Measurements from ENCODE around the gene UTRN.

Gene UTRN

DNA sequence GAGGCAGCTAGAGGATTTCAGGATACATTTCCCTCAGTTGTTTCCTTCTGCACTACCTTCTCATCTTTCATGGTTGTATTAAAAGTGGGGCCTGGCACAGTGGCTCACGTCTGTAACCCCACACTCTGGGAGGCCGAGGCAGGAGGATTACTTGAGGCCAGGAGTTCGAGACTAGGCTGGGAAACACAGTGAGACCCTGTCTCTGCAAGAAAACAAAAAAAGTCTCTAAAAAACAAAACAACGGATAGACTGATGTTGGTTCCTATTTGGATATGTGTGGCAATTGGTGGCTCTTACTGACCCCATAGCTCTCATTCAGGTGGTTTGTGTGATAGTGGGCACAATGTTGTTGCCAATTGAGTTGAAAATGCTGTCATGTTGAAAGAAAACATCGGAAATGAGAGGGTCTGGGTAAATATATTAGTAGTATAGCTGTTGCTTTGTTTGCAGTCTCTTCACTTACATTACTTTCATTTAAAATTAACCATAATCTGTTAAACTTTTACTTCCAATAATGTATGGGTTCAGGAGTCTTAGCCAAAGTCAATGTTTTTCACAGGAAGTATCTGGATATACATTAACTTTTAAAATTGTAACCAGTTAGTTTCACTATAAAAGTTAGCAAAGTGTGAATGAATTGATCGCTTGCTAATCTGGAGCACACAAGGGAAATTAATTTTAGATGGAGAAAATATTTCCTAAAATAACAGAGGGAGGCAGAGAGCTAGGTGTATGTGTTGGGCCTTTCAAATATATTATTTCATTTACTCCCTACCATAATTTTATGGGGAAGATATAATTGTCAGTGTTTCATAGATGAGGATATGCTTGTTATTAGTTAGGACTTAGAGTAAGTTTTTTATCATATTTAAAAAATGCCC lies 31.1 kb downstream of the UTRN start:
- 100% methylated on average over 2 of the region's 6 CpGs for WGBS (ENCODE audit: insufficient coverage)
- no peaks in the 10 kb centered on the region for H3K36me3 ChIP-seq (ENCODE audit: control insufficient read depth in 4 of 4, insufficient read depth in 4 of 4, low read length in 3 of 4)
- H3K9me3 ChIP-seq (ENCODE audit: control extremely low read depth in 1 of 5, control insufficient read depth in 4 of 5, insufficient read depth in 2 of 5, low read depth in 1 of 5, low read length in 4 of 5): no peaks in the 10 kb centered on the region
- H3K27ac ChIP-seq (ENCODE audit: insufficient read depth in 1 of 2, low read depth in 1 of 2, low read length in 2 of 2, poor library complexity in 1 of 2, severe bottlenecking in 2 of 2): no peak overlapping the region
- DNase-seq: no peak
- ChIA-PET POLR2A (no interaction called here), CTCF (interaction anchor here (0.8 to 1.5 kb wide), 2 partner anchors 10 to 25 kb away, joined by 3 to 5 read pairs; no protein-coding TSS in a partner anchor)
- H3K4me3 ChIP-seq (ENCODE audit: control insufficient read depth in 1 of 7, extremely low read depth in 1 of 7, insufficient read depth in 4 of 7, low read depth in 2 of 7, low read length in 6 of 7): peak overlapping the region in 1 of 7 experiments; percentile 17
- peaks cover 5 to 49% (median 20%) of the 10 kb centered on the region in 4 experiments for H3K4me1 ChIP-seq (ENCODE audit: control extremely low read depth in 1 of 4, control insufficient read depth in 4 of 4, insufficient read depth in 4 of 4, low read length in 3 of 4)
- H3K27me3 ChIP-seq (replicated peaks in 2 of 5; ENCODE audit: control insufficient read depth in 4 of 5, insufficient read depth in 5 of 5, low read length in 4 of 5): no peaks in the 10 kb centered on the region

GRCh38 chr6:144316862-144317195 lies 31.7 kb downstream of the UTRN start:
- H3K36me3 ChIP-seq (ENCODE audit: control insufficient read depth in 4 of 4, insufficient read depth in 4 of 4, low read length in 3 of 4): no peaks in the 10 kb centered on the region
- ChIA-PET CTCF (interaction anchor here (0.8 kb wide), 1 partner anchor 10 kb away, joined by 3 read pairs; no protein-coding TSS in a partner anchor), POLR2A (no interaction called here)
- no peak overlapping the region for H3K4me3 ChIP-seq (ENCODE audit: control insufficient read depth in 1 of 7, extremely low read depth in 1 of 7, insufficient read depth in 4 of 7, low read depth in 2 of 7, low read length in 6 of 7)
- peak overlapping the region in 1 of 2 experiments; percentile 40 for H3K27ac ChIP-seq (ENCODE audit: insufficient read depth in 1 of 2, low read depth in 1 of 2, low read length in 2 of 2, poor library complexity in 1 of 2, severe bottlenecking in 2 of 2)
- H3K4me1 ChIP-seq (ENCODE audit: control extremely low read depth in 1 of 4, control insufficient read depth in 4 of 4, insufficient read depth in 4 of 4, low read length in 3 of 4): peaks cover 5 to 49% (median 19%) of the 10 kb centered on the region in 4 experiments
- no peaks in the 10 kb centered on the region for H3K9me3 ChIP-seq (ENCODE audit: control extremely low read depth in 1 of 5, control insufficient read depth in 4 of 5, insufficient read depth in 2 of 5, low read depth in 1 of 5, low read length in 4 of 5)
- no peaks in the 10 kb centered on the region for H3K27me3 ChIP-seq (replicated peaks in 2 of 5; ENCODE audit: control insufficient read depth in 4 of 5, insufficient read depth in 5 of 5, low read length in 4 of 5)
- DNase-seq: no peak

DNA sequence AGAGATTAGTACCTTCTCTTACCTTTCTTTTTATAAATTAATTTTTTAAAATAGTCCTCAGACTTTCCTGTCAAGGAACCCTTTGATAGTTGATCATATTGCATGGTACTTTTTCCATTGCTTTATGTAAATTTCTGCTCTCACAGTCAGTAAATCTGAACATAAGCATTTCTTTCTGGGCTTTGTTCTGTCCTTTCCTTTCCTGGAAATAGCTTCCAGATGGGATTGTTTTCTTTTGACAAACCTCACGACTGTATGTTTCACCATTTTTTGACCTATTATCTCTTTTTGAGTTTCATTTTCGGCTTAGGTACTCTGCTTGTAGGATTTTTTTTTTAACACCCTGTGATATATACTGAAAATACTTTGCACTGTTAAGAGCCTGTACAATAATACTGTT lies 32.6 kb downstream of the UTRN start:
- Histone ChIP-seq H3K4me1 (ENCODE audit: control extremely low read depth in 1 of 4, control insufficient read depth in 4 of 4, insufficient read depth in 4 of 4, low read length in 3 of 4) (peaks cover 5 to 49% (median 19%) of the 10 kb centered on the region in 4 experiments), H3K27ac (ENCODE audit: insufficient read depth in 1 of 2, low read depth in 1 of 2, low read length in 2 of 2, poor library complexity in 1 of 2, severe bottlenecking in 2 of 2) (no peak overlapping the region), H3K27me3 (replicated peaks in 2 of 5; ENCODE audit: control insufficient read depth in 4 of 5, insufficient read depth in 5 of 5, low read length in 4 of 5) (no peaks in the 10 kb centered on the region), H3K4me3 (ENCODE audit: control insufficient read depth in 1 of 7, extremely low read depth in 1 of 7, insufficient read depth in 4 of 7, low read depth in 2 of 7, low read length in 6 of 7) (no peak overlapping the region), H3K36me3 (ENCODE audit: control insufficient read depth in 4 of 4, insufficient read depth in 4 of 4, low read length in 3 of 4) (no peaks in the 10 kb centered on the region), H3K9me3 (ENCODE audit: control extremely low read depth in 1 of 5, control insufficient read depth in 4 of 5, insufficient read depth in 2 of 5, low read depth in 1 of 5, low read length in 4 of 5) (no peaks in the 10 kb centered on the region)
- ChIA-PET POLR2A (no interaction called here), CTCF (no interaction called here)
- WGBS (ENCODE audit: insufficient coverage): no CpG with 5 or more reads among the region's 2 CpGs
- DNase-seq: no peak

- peak in 2 of 3 donors; percentile 35 to 54 for DNase-seq
- Histone ChIP-seq H3K36me3 (ENCODE audit: control insufficient read depth in 4 of 4, insufficient read depth in 4 of 4, low read length in 3 of 4) (no peaks in the 10 kb centered on the region), H3K9me3 (ENCODE audit: control extremely low read depth in 1 of 5, control insufficient read depth in 4 of 5, insufficient read depth in 2 of 5, low read depth in 1 of 5, low read length in 4 of 5) (no peaks in the 10 kb centered on the region), H3K27ac (ENCODE audit: insufficient read depth in 1 of 2, low read depth in 1 of 2, low read length in 2 of 2, poor library complexity in 1 of 2, severe bottlenecking in 2 of 2) (no peak overlapping the region), H3K4me3 (ENCODE audit: control insufficient read depth in 1 of 7, extremely low read depth in 1 of 7, insufficient read depth in 4 of 7, low read depth in 2 of 7, low read length in 6 of 7) (no peak overlapping the region), H3K4me1 (ENCODE audit: control extremely low read depth in 1 of 4, control insufficient read depth in 4 of 4, insufficient read depth in 4 of 4, low read length in 3 of 4) (peaks cover 5 to 41% (median 15%) of the 10 kb centered on the region in 4 experiments), H3K27me3 (replicated peaks in 2 of 5; ENCODE audit: control insufficient read depth in 4 of 5, insufficient read depth in 5 of 5, low read length in 4 of 5) (no peaks in the 10 kb centered on the region)
- CTCF ChIA-PET: interaction anchor here (1.1 kb wide), 1 partner anchor 29 kb away, joined by 3 read pairs; no protein-coding TSS in a partner anchor
- WGBS (ENCODE audit: insufficient coverage): 50% methylated on average over 2 of the region's 4 CpGs
- POLR2A ChIA-PET: no interaction called here
These were observed 34.1 kb downstream of the UTRN start for GRCh38 chr6:144319211-144319610.

- DNase-seq: no peak
- Histone ChIP-seq H3K36me3 (ENCODE audit: control insufficient read depth in 4 of 4, insufficient read depth in 4 of 4, low read length in 3 of 4) (peaks cover 0 to 5% (median 0%) of the 10 kb centered on the region in 4 experiments), H3K27me3 (replicated peaks in 2 of 5; ENCODE audit: control insufficient read depth in 4 of 5, insufficient read depth in 5 of 5, low read length in 4 of 5) (no peaks in the 10 kb centered on the region), H3K27ac (ENCODE audit: insufficient read depth in 1 of 2, low read depth in 1 of 2, low read length in 2 of 2, poor library complexity in 1 of 2, severe bottlenecking in 2 of 2) (no peak overlapping the region), H3K4me3 (ENCODE audit: control insufficient read depth in 1 of 7, extremely low read depth in 1 of 7, insufficient read depth in 4 of 7, low read depth in 2 of 7, low read length in 6 of 7) (no peak overlapping the region), H3K4me1 (ENCODE audit: control extremely low read depth in 1 of 4, control insufficient read depth in 4 of 4, insufficient read depth in 4 of 4, low read length in 3 of 4) (peaks cover 4 to 26% (median 6%) of the 10 kb centered on the region in 4 experiments), H3K9me3 (ENCODE audit: control extremely low read depth in 1 of 5, control insufficient read depth in 4 of 5, insufficient read depth in 2 of 5, low read depth in 1 of 5, low read length in 4 of 5) (peaks cover 0 to 4% (median 0%) of the 10 kb centered on the region in 5 experiments)
- ChIA-PET POLR2A (no interaction called here), CTCF (no interaction called here)
- WGBS (ENCODE audit: insufficient coverage): no CpG with 5 or more reads among the region's 5 CpGs
These were observed 35.6 kb downstream of the UTRN start for GRCh38 chr6:144320741-144321140.

DNA sequence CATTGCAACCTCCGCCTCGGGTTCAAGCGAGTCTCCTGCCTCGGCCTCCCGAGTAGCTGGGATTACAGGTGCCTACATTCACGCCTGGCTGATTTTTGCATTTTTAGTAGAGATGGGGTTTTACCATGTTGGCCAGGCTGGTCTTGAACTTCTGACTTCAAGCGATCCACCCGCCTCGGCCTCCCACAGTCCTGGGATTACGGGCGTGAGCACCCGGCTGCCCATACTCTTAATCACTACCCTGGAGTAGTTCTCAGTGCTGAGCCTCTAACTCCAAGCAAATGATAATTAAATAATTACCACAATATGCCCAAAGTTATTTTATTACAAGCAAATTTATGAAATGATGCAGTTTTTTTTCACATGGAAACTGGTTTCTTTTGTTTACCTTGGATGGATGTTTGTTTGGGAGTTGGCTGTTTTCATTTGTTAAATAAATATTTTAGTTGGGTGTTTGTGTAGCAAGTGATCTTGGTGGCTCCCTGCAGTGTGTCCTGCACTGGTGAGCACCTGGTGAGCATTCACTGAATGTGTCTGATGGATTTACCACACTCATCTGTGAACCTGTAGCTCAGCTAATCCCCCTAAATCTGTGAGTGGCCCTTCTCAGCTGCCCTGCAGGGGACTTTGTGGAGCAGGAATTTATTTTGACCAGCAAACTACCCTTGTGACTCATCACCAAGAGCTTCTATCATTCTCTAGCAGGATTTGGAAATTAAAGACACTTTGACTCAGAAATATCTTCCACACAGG lies 36.9 kb downstream of the UTRN start:
- ChIA-PET CTCF (no interaction called here), POLR2A (no interaction called here)
- H3K9me3 ChIP-seq (ENCODE audit: control extremely low read depth in 1 of 5, control insufficient read depth in 4 of 5, insufficient read depth in 2 of 5, low read depth in 1 of 5, low read length in 4 of 5): peaks cover 0 to 4% (median 0%) of the 10 kb centered on the region in 5 experiments
- no peak for DNase-seq
- 100% methylated on average over 6 of the region's 12 CpGs for WGBS (ENCODE audit: insufficient coverage)
- H3K4me1 ChIP-seq (ENCODE audit: control extremely low read depth in 1 of 4, control insufficient read depth in 4 of 4, insufficient read depth in 4 of 4, low read length in 3 of 4): peaks cover 0 to 15% (median 4%) of the 10 kb centered on the region in 4 experiments
- no peak overlapping the region for H3K4me3 ChIP-seq (ENCODE audit: control insufficient read depth in 1 of 7, extremely low read depth in 1 of 7, insufficient read depth in 4 of 7, low read depth in 2 of 7, low read length in 6 of 7)
- H3K36me3 ChIP-seq (ENCODE audit: control insufficient read depth in 4 of 4, insufficient read depth in 4 of 4, low read length in 3 of 4): peaks cover 0 to 5% (median 0%) of the 10 kb centered on the region in 4 experiments
- H3K27ac ChIP-seq (ENCODE audit: insufficient read depth in 1 of 2, low read depth in 1 of 2, low read length in 2 of 2, poor library complexity in 1 of 2, severe bottlenecking in 2 of 2): no peak overlapping the region
- H3K27me3 ChIP-seq (replicated peaks in 2 of 5; ENCODE audit: control insufficient read depth in 4 of 5, insufficient read depth in 5 of 5, low read length in 4 of 5): no peaks in the 10 kb centered on the region

DNA sequence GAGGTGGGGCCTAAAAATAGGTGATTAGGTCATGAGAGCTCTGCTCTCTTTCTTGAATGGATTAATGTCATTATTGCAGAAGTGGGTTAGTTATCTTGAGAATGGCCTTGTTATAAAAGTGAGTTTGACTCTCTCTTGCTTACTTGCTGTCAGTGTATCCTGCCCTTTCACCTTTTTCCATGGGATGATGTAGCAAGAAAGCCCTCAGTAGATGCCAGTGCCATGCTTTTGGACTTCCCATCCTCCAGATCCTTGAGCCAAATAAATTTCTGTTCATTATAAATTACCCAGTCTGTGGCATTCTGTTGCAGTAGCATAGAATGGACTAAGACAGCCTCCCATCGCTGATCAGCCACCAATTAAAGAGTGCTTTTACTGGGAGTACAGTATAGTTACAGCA lies 40.1 kb downstream of the UTRN start:
- no peaks in the 10 kb centered on the region for H3K27me3 ChIP-seq (replicated peaks in 2 of 5; ENCODE audit: control insufficient read depth in 4 of 5, insufficient read depth in 5 of 5, low read length in 4 of 5)
- POLR2A ChIA-PET: interaction anchor here (0.6 to 1.2 kb wide), 2 partner anchors 10 to 18 kb away, joined by 3 to 4 read pairs; no protein-coding TSS in a partner anchor
- H3K4me1 ChIP-seq (ENCODE audit: control extremely low read depth in 1 of 4, control insufficient read depth in 4 of 4, insufficient read depth in 4 of 4, low read length in 3 of 4): peaks cover 0 to 4% (median 1%) of the 10 kb centered on the region in 4 experiments
- CTCF ChIA-PET: no interaction called here
- DNase-seq: no peak
- no peak overlapping the region for H3K27ac ChIP-seq (ENCODE audit: insufficient read depth in 1 of 2, low read depth in 1 of 2, low read length in 2 of 2, poor library complexity in 1 of 2, severe bottlenecking in 2 of 2)
- WGBS (ENCODE audit: insufficient coverage): 100% methylated on average over 1 of the region's 1 CpG
- H3K4me3 ChIP-seq (ENCODE audit: control insufficient read depth in 1 of 7, extremely low read depth in 1 of 7, insufficient read depth in 4 of 7, low read depth in 2 of 7, low read length in 6 of 7): no peak overlapping the region
- peaks cover 0 to 5% (median 0%) of the 10 kb centered on the region in 4 experiments for H3K36me3 ChIP-seq (ENCODE audit: control insufficient read depth in 4 of 4, insufficient read depth in 4 of 4, low read length in 3 of 4)
- peaks cover 0 to 4% (median 0%) of the 10 kb centered on the region in 5 experiments for H3K9me3 ChIP-seq (ENCODE audit: control extremely low read depth in 1 of 5, control insufficient read depth in 4 of 5, insufficient read depth in 2 of 5, low read depth in 1 of 5, low read length in 4 of 5)

Data from common myeloid progenitor, CD34-positive (primary cell).